H9 (cell line): Measurements from ENCODE around the gene NOVA2. TPM values are rescaled to one million over a fixed set of nuclear protein-coding genes. Genes with fewer than 3 reads are reported as not detected.

ENCODE experiments used
- DNase-seq: peaks from one replicate; pipeline ENCODE4 v3.0.0-alpha.2; 2017
- H2AFZ ChIP-seq: one replicate; pipeline ENCODE4 v1.6.1; 2013; ENCODE audit warnings: mild to moderate bottlenecking, low read length, control low read depth, moderate library complexity
- H2AK5ac ChIP-seq: 2 replicates; pipeline ENCODE4 v1.6.1; 2013; ENCODE audit warnings: low read length, control low read depth, mixed read lengths; ENCODE audit not compliant: insufficient read length
- H2BK120ac ChIP-seq: one replicate; pipeline ENCODE4 v1.6.1; 2013; ENCODE audit warnings: low read depth, mild to moderate bottlenecking, low read length, control low read depth, inconsistent platforms; ENCODE audit not compliant: poor library complexity, severe bottlenecking
- H2BK12ac ChIP-seq: 2 replicates; pipeline ENCODE4 v1.6.1; 2013; ENCODE audit warnings: low read length, control low read depth, mixed read lengths, low read depth; ENCODE audit not compliant: insufficient read length
- H2BK15ac ChIP-seq: 2 replicates; pipeline ENCODE4 v1.6.1; 2013; ENCODE audit warnings: low read depth, low read length, control low read depth
- H2BK20ac ChIP-seq: one replicate; pipeline ENCODE4 v1.6.1; 2013; ENCODE audit warnings: low read depth, mild to moderate bottlenecking, low read length, control low read depth, inconsistent platforms; ENCODE audit not compliant: poor library complexity, severe bottlenecking
- H2BK5ac ChIP-seq: 2 replicates; pipeline ENCODE4 v1.6.1; 2013; ENCODE audit warnings: low read length, control low read depth, mixed read lengths; ENCODE audit not compliant: insufficient read length
- H3K14ac ChIP-seq: 2 replicates; pipeline ENCODE4 v1.6.1; 2013; ENCODE audit warnings: low read length, control low read depth; ENCODE audit not compliant: insufficient read depth
- H3K18ac ChIP-seq: 2 replicates; pipeline ENCODE4 v1.6.1; 2013; ENCODE audit warnings: low read depth, mild to moderate bottlenecking, mixed read lengths, low read length, control low read depth; ENCODE audit not compliant: insufficient read length
- H3K23ac ChIP-seq: 2 replicates; pipeline ENCODE4 v1.6.1; 2013; ENCODE audit warnings: low read length, control low read depth, mixed read lengths, low read depth; ENCODE audit not compliant: insufficient read length
- H3K23me2 ChIP-seq: 2 replicates; pipeline ENCODE4 v1.6.1; 2013; ENCODE audit warnings: low read depth, mild to moderate bottlenecking, mixed read lengths, low read length, control low read depth; ENCODE audit not compliant: insufficient read length, poor library complexity, severe bottlenecking
- H3K27ac ChIP-seq: 2 replicates; pipeline ENCODE4 v1.5.1; 2013; ENCODE audit warnings: low read length, control low read depth, mixed read lengths, low read depth; ENCODE audit not compliant: insufficient read length
- H3K27me3 ChIP-seq: 2 replicates; pipeline ENCODE4 v1.6.1; 2013; ENCODE audit warnings: low read length, control low read depth, inconsistent platforms; ENCODE audit not compliant: insufficient read depth
- H3K4ac ChIP-seq: 2 replicates; pipeline ENCODE4 v1.6.1; 2013; ENCODE audit warnings: low read depth, mild to moderate bottlenecking, control low read depth, inconsistent platforms, low read length, moderate library complexity
- H3K4me1 ChIP-seq: 2 replicates; pipeline ENCODE4 v1.6.1; 2013; ENCODE audit warnings: low read length, control low read depth, inconsistent platforms; ENCODE audit not compliant: insufficient read depth
- H3K4me2 ChIP-seq: 2 replicates; pipeline ENCODE4 v1.6.1; 2013; ENCODE audit warnings: low read length, control low read depth, mixed read lengths; ENCODE audit not compliant: insufficient read length, insufficient read depth
- H3K56ac ChIP-seq: 2 replicates; pipeline ENCODE4 v1.6.1; 2013; ENCODE audit warnings: low read depth, mild to moderate bottlenecking, mixed read lengths, low read length, control low read depth; ENCODE audit not compliant: insufficient read length
- H3K79me1 ChIP-seq: 2 replicates; pipeline ENCODE4 v1.6.1; 2013; ENCODE audit warnings: low read depth, mild to moderate bottlenecking, moderate library complexity, low read length, control low read depth, inconsistent platforms; ENCODE audit not compliant: insufficient read depth, poor library complexity, severe bottlenecking
- H3K79me2 ChIP-seq: 2 replicates; pipeline ENCODE4 v1.6.1; 2013; ENCODE audit warnings: low read length, control low read depth, inconsistent platforms; ENCODE audit not compliant: insufficient read depth
- H3K9ac ChIP-seq: 2 replicates; pipeline ENCODE4 v1.6.1; 2013; ENCODE audit warnings: low read length, control low read depth, mixed read lengths; ENCODE audit not compliant: insufficient read length; ENCODE audit errors: extremely low read depth
- H3K9me3 ChIP-seq: one replicate; pipeline ENCODE4 v1.6.1; 2013; ENCODE audit warnings: low read depth, low read length, inconsistent platforms; ENCODE audit not compliant: control insufficient read depth
- H3T11ph ChIP-seq: one replicate; pipeline ENCODE4 v1.6.1; 2013; ENCODE audit warnings: mild to moderate bottlenecking, low read length, control low read depth, inconsistent platforms
- H4K20me1 ChIP-seq: one replicate; pipeline ENCODE4 v1.6.1; 2013; ENCODE audit not compliant: control insufficient read depth, insufficient read length, insufficient read depth
- H4K5ac ChIP-seq: 2 replicates; pipeline ENCODE4 v1.6.1; 2013; ENCODE audit warnings: low read depth, mild to moderate bottlenecking, mixed read lengths, low read length, control low read depth; ENCODE audit not compliant: insufficient read length
- H4K8ac ChIP-seq: replicated peaks from 2 replicates; pipeline ENCODE4 v1.6.1; 2013; ENCODE audit warnings: low read length, control low read depth, mixed read lengths, low read depth; ENCODE audit not compliant: insufficient read length
- H4K91ac ChIP-seq: 2 replicates; pipeline ENCODE4 v1.6.1; 2013; ENCODE audit warnings: low read depth, mild to moderate bottlenecking, moderate library complexity, mixed read lengths, low read length, control low read depth; ENCODE audit not compliant: insufficient read length
- H3K27ac Mint-ChIP-seq, 3 experiments: 2 replicates in 2 of 3; 3 replicates in 1 of 3; pipeline ENCODE4 v1.8.0; 2020 to 2021; ENCODE audit warnings: mixed read lengths in 3 of 3, mild to moderate bottlenecking in 1 of 3, moderate library complexity in 1 of 3
- H3K27me3 Mint-ChIP-seq: 2 replicates; pipeline ENCODE4 v1.8.0; 2021; ENCODE audit warnings: low read depth, mild to moderate bottlenecking, moderate library complexity, mixed read lengths
- H3K36me3 Mint-ChIP-seq, 3 experiments: 2 replicates in 2 of 3; 3 replicates in 1 of 3; pipeline ENCODE4 v1.8.0; 2020 to 2021; ENCODE audit warnings: low read depth in 3 of 3, mixed read lengths in 3 of 3; ENCODE audit not compliant: insufficient read depth in 1 of 3
- H3K4me1 Mint-ChIP-seq, 2 experiments: 2 replicates each; pipeline ENCODE4 v1.8.0; 2020; ENCODE audit warnings: mixed read lengths in 2 of 2
- H3K4me3 Mint-ChIP-seq, 2 experiments: 2 replicates in 1 of 2; 3 replicates in 1 of 2; pipeline ENCODE4 v1.8.0; 2020 to 2021; ENCODE audit warnings: mild to moderate bottlenecking in 2 of 2, mixed read lengths in 2 of 2, moderate library complexity in 1 of 2
- H3K9me3 Mint-ChIP-seq, 2 experiments: 2 replicates in 1 of 2; 3 replicates in 1 of 2; pipeline ENCODE4 v1.8.0; 2020; ENCODE audit warnings: mild to moderate bottlenecking in 2 of 2, mixed read lengths in 2 of 2, moderate library complexity in 1 of 2
- CTCF ChIP-seq: fragments of 200-600 bp; sonication (generic); conservative IDR thresholded peaks from 3 replicates; pipeline ENCODE4 v1.8.0; 2021; ENCODE audit warnings: antibody characterized with exemption, mild to moderate bottlenecking
- WGBS: extraction: QIAGEN DNeasy Blood & Tissue Kit; methylation state at CpG from one replicate; pipeline ENCODE4 v1.1.7; 2013; ENCODE audit warnings: missing lambda C conversion rate, low lambda C conversion rate, mixed read lengths; ENCODE audit not compliant: insufficient read length; ENCODE audit errors: extremely low coverage; 5-methylcytosine and 5-hydroxymethylcytosine counted together
- total RNA-seq: library from RNA; stranded (reverse); gene quantifications from 2 replicates; pipeline ENCODE4 v1.2.1, GENCODE V29; 2021

NOVA2 gene
- total RNA-seq, 1 experiment from 2014 or later = 8.8 TPM

- no peaks in the 10 kb centered on the region for H3K79me2 ChIP-seq
- H2BK120ac ChIP-seq = no peak overlapping the region
- H3K23ac ChIP-seq = no peak overlapping the region
- no peaks in the 10 kb centered on the region for H3K9me3 ChIP-seq
- no peak overlapping the region for H3K18ac ChIP-seq
- H2AK5ac ChIP-seq = no peak overlapping the region
- no peak overlapping the region for H4K91ac ChIP-seq
- H4K5ac ChIP-seq = no peak overlapping the region
- WGBS = no CpG with 5 or more reads among the region's 10 CpGs
- no peak overlapping the region for H3K4ac ChIP-seq
- H3K9ac ChIP-seq = no peak overlapping the region
- H2BK15ac ChIP-seq = no peak overlapping the region
- H3K27me3 ChIP-seq = peaks cover 7% of the 10 kb centered on the region; the same call in 1 of the 2 replicates
- H4K8ac ChIP-seq = no peak overlapping the region
- H2AFZ ChIP-seq = no peak overlapping the region
- no peak for TF ChIP-seq CTCF
- H3K27ac ChIP-seq = no peak overlapping the region
- DNase-seq = no peak
- H3K27me3 Mint-ChIP-seq = peaks cover 20% of the 10 kb centered on the region
- peaks cover 17% of the 10 kb centered on the region for H3K23me2 ChIP-seq
- no peaks in the 10 kb centered on the region for H3K4me1 ChIP-seq
- no peak overlapping the region for H2BK5ac ChIP-seq
- peaks cover 0 to 7% (median 2%) of the 10 kb centered on the region in 3 experiments; a peak in 3 of 7 replicates for H3K36me3 Mint-ChIP-seq
- no peak overlapping the region for H3K4me3 Mint-ChIP-seq
- peaks cover 26 to 37% of the 10 kb centered on the region in 2 experiments for H3K4me1 Mint-ChIP-seq
- H4K20me1 ChIP-seq = no peaks in the 10 kb centered on the region
- no peak overlapping the region for H3K4me2 ChIP-seq
- no peak overlapping the region for H3K27ac Mint-ChIP-seq
- no peak overlapping the region for H3K56ac ChIP-seq
- no peak overlapping the region; the same call in 1 of the 2 replicates for H3K14ac ChIP-seq
- no peak overlapping the region for H2BK20ac ChIP-seq
- no peak overlapping the region for H2BK12ac ChIP-seq
- no peaks in the 10 kb centered on the region for H3K79me1 ChIP-seq
- no peak overlapping the region for H3T11ph ChIP-seq
- H3K9me3 Mint-ChIP-seq = no peaks in the 10 kb centered on the region; a peak in 1 of 5 replicates
Measured at GRCh38 chr19:46018729-46019251, 45.1 kb upstream of the NOVA2 start.
